ENCODE results near the gene RPL31. TPM values are rescaled to one million over a fixed set of nuclear protein-coding genes. Genes with fewer than 3 reads are reported as not detected.

RPL31 gene
- total RNA-seq, 2 donors from 2014 or later: 1,597 to 1,823 TPM

GRCh38 chr2:100953406-100954043, 48.6 kb upstream of the RPL31 start:
- H3K4me3 Mint-ChIP-seq: no peak overlapping the region
- no peak overlapping the region for H3K27ac Mint-ChIP-seq
- 94% methylated on average over 8 to 11 of the region's 11 CpGs for WGBS, 2 experiments (ENCODE audit: insufficient coverage in 1 of 2, insufficient read length in 1 of 2)
- Histone ChIP-seq H3K4me3 (ENCODE audit: low read length) (no peak overlapping the region), H3K27ac (ENCODE audit: low read depth, low read length) (no peak overlapping the region), H3K36me3 (ENCODE audit: control insufficient read depth, insufficient read depth, low read length) (no peaks in the 10 kb centered on the region), H3K4me1 (ENCODE audit: control insufficient read depth, insufficient read depth, low read length) (no peaks in the 10 kb centered on the region), H3K9me3 (ENCODE audit: control insufficient read depth, low read length) (no peaks in the 10 kb centered on the region), H3K9ac (ENCODE audit: extremely low read depth, low read length, poor library complexity, severe bottlenecking) (no peak overlapping the region), H3K27me3 (ENCODE audit: control insufficient read depth, insufficient read depth, low read length, poor library complexity, severe bottlenecking) (no peaks in the 10 kb centered on the region)
- H3K4me1 Mint-ChIP-seq: no peaks in the 10 kb centered on the region
- TF ChIP-seq, protein P1, sequence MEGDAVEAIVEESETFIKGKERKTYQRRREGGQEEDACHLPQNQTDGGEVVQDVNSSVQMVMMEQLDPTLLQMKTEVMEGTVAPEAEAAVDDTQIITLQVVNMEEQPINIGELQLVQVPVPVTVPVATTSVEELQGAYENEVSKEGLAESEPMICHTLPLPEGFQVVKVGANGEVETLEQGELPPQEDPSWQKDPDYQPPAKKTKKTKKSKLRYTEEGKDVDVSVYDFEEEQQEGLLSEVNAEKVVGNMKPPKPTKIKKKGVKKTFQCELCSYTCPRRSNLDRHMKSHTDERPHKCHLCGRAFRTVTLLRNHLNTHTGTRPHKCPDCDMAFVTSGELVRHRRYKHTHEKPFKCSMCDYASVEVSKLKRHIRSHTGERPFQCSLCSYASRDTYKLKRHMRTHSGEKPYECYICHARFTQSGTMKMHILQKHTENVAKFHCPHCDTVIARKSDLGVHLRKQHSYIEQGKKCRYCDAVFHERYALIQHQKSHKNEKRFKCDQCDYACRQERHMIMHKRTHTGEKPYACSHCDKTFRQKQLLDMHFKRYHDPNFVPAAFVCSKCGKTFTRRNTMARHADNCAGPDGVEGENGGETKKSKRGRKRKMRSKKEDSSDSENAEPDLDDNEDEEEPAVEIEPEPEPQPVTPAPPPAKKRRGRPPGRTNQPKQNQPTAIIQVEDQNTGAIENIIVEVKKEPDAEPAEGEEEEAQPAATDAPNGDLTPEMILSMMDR (conservative IDR thresholded peaks at IDR 0.05): no peak
- H3K9me3 Mint-ChIP-seq: no peaks in the 10 kb centered on the region
- H3K27me3 Mint-ChIP-seq (ENCODE audit: insufficient read depth): no peaks in the 10 kb centered on the region
- no peak for DNase-seq
- H3K36me3 Mint-ChIP-seq (ENCODE audit: low read depth): no peaks in the 10 kb centered on the region

DNA sequence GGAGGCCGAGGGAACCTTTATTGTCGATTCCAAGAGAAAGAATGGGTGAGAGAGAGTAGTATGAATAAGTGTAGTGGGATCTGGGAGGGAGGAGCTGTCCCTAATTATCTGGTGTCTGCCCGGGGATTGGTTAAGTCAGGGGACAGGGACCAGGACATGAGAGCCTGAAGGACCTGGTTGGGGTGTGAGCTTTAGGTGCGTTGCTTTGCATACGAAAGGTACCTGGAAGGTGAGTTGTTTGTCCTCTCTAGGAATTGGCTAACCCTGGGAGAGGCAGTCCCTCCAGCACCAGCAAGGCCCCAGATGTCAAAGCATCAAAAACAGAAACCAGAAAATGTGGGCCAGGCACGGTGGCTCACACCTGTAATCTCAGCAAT, 48.1 kb upstream of the RPL31 start:
- no peaks in the 10 kb centered on the region for H3K4me1 ChIP-seq (ENCODE audit: control insufficient read depth, insufficient read depth, low read length)
- H3K9ac ChIP-seq (ENCODE audit: extremely low read depth, low read length, poor library complexity, severe bottlenecking): no peak overlapping the region
- H3K4me1 Mint-ChIP-seq: no peaks in the 10 kb centered on the region
- H3K27ac Mint-ChIP-seq: no peak overlapping the region
- no peak overlapping the region for H3K4me3 ChIP-seq (ENCODE audit: low read length)
- H3K9me3 Mint-ChIP-seq: no peaks in the 10 kb centered on the region
- TF ChIP-seq, protein P1 (conservative IDR thresholded peaks at IDR 0.05): no peak
- no peaks in the 10 kb centered on the region for H3K27me3 Mint-ChIP-seq (ENCODE audit: insufficient read depth)
- no peaks in the 10 kb centered on the region for H3K9me3 ChIP-seq (ENCODE audit: control insufficient read depth, low read length)
- no peaks in the 10 kb centered on the region for H3K36me3 ChIP-seq (ENCODE audit: control insufficient read depth, insufficient read depth, low read length)
- H3K27ac ChIP-seq (ENCODE audit: low read depth, low read length): no peak overlapping the region
- H3K4me3 Mint-ChIP-seq: no peak overlapping the region
- peak; percentile 55 for DNase-seq
- no peaks in the 10 kb centered on the region for H3K27me3 ChIP-seq (ENCODE audit: control insufficient read depth, insufficient read depth, low read length, poor library complexity, severe bottlenecking)
- H3K36me3 Mint-ChIP-seq (ENCODE audit: low read depth): no peaks in the 10 kb centered on the region
- 93 to 96% methylated on average over 4 to 6 of the region's 6 CpGs for WGBS, 2 experiments (ENCODE audit: insufficient coverage in 1 of 2, insufficient read length in 1 of 2)

DNA sequence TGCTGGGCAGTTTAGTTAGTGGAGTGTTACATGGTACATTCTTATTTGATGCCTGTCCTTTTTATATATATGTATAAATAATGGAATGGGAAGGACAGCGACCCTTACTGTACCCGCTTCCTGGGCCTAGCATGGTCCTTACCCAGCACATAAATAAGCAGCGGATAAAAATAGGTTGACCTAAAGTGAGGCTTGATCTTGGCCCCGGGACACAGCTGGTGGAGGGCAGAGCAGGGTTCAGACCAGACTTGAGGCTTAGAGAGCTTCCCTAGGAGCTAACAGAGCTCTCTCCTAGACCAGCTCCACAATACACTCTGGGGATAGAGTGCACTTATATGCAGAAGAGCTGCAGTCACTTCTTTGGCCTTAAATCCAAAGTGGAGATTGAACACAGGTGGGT, 46.9 kb upstream of the RPL31 start:
- Mint-ChIP-seq H3K27me3 (ENCODE audit: insufficient read depth) (no peaks in the 10 kb centered on the region), H3K27ac (no peak overlapping the region), H3K36me3 (ENCODE audit: low read depth) (no peaks in the 10 kb centered on the region), H3K4me3 (no peak overlapping the region), H3K4me1 (no peaks in the 10 kb centered on the region), H3K9me3 (no peaks in the 10 kb centered on the region)
- Histone ChIP-seq H3K27ac (ENCODE audit: low read depth, low read length) (no peak overlapping the region), H3K27me3 (ENCODE audit: control insufficient read depth, insufficient read depth, low read length, poor library complexity, severe bottlenecking) (no peaks in the 10 kb centered on the region), H3K9ac (ENCODE audit: extremely low read depth, low read length, poor library complexity, severe bottlenecking) (no peak overlapping the region), H3K36me3 (ENCODE audit: control insufficient read depth, insufficient read depth, low read length) (no peaks in the 10 kb centered on the region), H3K9me3 (ENCODE audit: control insufficient read depth, low read length) (no peaks in the 10 kb centered on the region), H3K4me1 (ENCODE audit: control insufficient read depth, insufficient read depth, low read length) (no peaks in the 10 kb centered on the region), H3K4me3 (ENCODE audit: low read length) (no peak overlapping the region)
- WGBS, 2 experiments (ENCODE audit: insufficient coverage in 1 of 2, insufficient read length in 1 of 2): 97 to 100% methylated on average over 4 of the region's 4 CpGs
- DNase-seq: no peak
- TF ChIP-seq, protein P1 (conservative IDR thresholded peaks at IDR 0.05): no peak

Data from endodermal cell (in vitro differentiated cells).